ENCODE measurements around the gene ZNF398.
A peak's percentile ranks its signal among the peaks of the same experiment; 100 is the strongest.

The ZNF398 gene

DNA sequence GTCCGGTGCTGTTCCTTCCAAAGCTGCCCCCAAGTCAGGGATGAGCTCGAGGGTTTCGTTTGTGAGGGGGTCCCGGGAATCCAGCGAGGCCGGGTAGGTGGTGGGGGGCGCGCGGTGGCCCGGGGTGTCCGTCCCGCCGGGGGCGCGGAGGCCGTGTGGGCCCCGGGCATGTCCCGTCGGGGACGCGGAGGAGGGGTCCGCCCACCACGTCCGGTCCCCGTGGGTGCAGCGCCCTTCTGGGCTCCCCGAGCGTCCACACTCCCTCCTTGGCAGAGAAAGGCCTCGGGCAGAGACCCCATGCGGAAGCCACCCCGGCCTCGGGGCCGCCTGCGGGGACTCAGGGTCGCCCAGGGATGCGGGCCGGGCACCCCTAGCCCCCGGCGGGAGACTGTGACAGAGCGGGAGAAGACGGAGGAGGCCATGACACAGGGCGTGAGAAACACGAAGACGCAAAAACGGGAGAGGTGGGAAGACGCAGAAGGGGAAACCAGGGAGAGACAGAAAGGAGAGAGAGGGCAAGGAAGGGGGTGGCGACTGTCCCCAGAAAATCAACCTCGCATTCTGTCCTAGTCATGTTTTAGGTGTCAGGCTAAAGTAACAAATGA lies 20.5 kb upstream of the ZNF398 start (continued):
- TF ChIP-seq YY1 (tag by site-specific recombination; IDR thresholded peaks at IDR 0.05) (peak; percentile 77), ZNF837 (tag by site-specific recombination; IDR thresholded peaks at IDR 0.05) (no peak), ZNF76 (tag by site-specific recombination; IDR thresholded peaks at IDR 0.05; ENCODE audit: borderline replicate concordance, low read depth) (peak; percentile 68), ZNF549 (tag by site-specific recombination; IDR thresholded peaks at IDR 0.05) (no peak), MYNN (tag by site-specific recombination; IDR thresholded peaks at IDR 0.05; ENCODE audit: borderline replicate concordance) (no peak), GFI1B (tag by site-specific recombination; IDR thresholded peaks at IDR 0.05) (no peak), ZNF114 (tag by site-specific recombination; IDR thresholded peaks at IDR 0.05) (no peak), MZF1 (tag by site-specific recombination; IDR thresholded peaks at IDR 0.05; ENCODE audit: borderline replicate concordance) (no peak), ZNF555 (tag by site-specific recombination; conservative IDR thresholded peaks at IDR 0.05) (no peak), TCF7L2 (IDR thresholded peaks at IDR 0.05; ENCODE audit: borderline replicate concordance, low read depth, low read length) (no peak), ZNF146 (tag by site-specific recombination; IDR thresholded peaks at IDR 0.05) (no peak), ZNF626 (tag by site-specific recombination; IDR thresholded peaks at IDR 0.05) (no peak), ZSCAN16 (tag by site-specific recombination; IDR thresholded peaks at IDR 0.05) (no peak), ZNF121 (tag by site-specific recombination; IDR thresholded peaks at IDR 0.05) (0 out of 2 replicates have a peak, but pooled peaks have one; percentile 43), ZNF292 (tag by site-specific recombination; IDR thresholded peaks at IDR 0.05; ENCODE audit: borderline replicate concordance, low read depth) (no peak), ZNF416 (tag by site-specific recombination; IDR thresholded peaks at IDR 0.05) (no peak), ZNF670 (tag by site-specific recombination; IDR thresholded peaks at IDR 0.05; ENCODE audit: low read depth) (no peak)
- TF ChIP-seq, protein P1, sequence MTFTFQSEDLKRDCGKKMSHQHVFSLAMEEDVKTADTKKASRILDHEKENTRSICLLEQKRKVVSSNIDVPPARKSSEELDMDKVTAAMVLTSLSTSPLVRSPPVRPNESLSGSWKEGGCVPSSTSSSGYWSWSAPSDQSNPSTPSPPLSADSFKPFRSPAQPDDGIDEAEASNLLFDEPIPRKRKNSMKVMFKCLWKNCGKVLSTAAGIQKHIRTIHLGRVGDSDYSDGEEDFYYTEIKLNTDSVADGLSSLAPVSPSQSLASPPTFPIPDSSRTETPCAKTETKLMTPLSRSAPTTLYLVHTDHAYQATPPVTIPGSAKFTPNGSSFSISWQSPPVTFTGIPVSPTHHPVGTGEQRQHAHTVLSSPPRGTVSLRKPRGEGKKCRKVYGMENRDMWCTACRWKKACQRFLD (tag by site-specific recombination; IDR thresholded peaks at IDR 0.05): no peak
- TF ChIP-seq, protein P2, sequence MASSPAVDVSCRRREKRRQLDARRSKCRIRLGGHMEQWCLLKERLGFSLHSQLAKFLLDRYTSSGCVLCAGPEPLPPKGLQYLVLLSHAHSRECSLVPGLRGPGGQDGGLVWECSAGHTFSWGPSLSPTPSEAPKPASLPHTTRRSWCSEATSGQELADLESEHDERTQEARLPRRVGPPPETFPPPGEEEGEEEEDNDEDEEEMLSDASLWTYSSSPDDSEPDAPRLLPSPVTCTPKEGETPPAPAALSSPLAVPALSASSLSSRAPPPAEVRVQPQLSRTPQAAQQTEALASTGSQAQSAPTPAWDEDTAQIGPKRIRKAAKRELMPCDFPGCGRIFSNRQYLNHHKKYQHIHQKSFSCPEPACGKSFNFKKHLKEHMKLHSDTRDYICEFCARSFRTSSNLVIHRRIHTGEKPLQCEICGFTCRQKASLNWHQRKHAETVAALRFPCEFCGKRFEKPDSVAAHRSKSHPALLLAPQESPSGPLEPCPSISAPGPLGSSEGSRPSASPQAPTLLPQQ (tag by site-specific recombination; IDR thresholded peaks at IDR 0.05): peak; percentile 97
- TF ChIP-seq, protein P3, sequence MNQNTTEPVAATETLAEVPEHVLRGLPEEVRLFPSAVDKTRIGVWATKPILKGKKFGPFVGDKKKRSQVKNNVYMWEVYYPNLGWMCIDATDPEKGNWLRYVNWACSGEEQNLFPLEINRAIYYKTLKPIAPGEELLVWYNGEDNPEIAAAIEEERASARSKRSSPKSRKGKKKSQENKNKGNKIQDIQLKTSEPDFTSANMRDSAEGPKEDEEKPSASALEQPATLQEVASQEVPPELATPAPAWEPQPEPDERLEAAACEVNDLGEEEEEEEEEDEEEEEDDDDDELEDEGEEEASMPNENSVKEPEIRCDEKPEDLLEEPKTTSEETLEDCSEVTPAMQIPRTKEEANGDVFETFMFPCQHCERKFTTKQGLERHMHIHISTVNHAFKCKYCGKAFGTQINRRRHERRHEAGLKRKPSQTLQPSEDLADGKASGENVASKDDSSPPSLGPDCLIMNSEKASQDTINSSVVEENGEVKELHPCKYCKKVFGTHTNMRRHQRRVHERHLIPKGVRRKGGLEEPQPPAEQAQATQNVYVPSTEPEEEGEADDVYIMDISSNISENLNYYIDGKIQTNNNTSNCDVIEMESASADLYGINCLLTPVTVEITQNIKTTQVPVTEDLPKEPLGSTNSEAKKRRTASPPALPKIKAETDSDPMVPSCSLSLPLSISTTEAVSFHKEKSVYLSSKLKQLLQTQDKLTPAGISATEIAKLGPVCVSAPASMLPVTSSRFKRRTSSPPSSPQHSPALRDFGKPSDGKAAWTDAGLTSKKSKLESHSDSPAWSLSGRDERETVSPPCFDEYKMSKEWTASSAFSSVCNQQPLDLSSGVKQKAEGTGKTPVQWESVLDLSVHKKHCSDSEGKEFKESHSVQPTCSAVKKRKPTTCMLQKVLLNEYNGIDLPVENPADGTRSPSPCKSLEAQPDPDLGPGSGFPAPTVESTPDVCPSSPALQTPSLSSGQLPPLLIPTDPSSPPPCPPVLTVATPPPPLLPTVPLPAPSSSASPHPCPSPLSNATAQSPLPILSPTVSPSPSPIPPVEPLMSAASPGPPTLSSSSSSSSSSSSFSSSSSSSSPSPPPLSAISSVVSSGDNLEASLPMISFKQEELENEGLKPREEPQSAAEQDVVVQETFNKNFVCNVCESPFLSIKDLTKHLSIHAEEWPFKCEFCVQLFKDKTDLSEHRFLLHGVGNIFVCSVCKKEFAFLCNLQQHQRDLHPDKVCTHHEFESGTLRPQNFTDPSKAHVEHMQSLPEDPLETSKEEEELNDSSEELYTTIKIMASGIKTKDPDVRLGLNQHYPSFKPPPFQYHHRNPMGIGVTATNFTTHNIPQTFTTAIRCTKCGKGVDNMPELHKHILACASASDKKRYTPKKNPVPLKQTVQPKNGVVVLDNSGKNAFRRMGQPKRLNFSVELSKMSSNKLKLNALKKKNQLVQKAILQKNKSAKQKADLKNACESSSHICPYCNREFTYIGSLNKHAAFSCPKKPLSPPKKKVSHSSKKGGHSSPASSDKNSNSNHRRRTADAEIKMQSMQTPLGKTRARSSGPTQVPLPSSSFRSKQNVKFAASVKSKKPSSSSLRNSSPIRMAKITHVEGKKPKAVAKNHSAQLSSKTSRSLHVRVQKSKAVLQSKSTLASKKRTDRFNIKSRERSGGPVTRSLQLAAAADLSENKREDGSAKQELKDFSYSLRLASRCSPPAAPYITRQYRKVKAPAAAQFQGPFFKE (tag by site-specific recombination; IDR thresholded peaks at IDR 0.05; ENCODE audit: borderline replicate concordance): no peak
- TF ChIP-seq, protein P4, sequence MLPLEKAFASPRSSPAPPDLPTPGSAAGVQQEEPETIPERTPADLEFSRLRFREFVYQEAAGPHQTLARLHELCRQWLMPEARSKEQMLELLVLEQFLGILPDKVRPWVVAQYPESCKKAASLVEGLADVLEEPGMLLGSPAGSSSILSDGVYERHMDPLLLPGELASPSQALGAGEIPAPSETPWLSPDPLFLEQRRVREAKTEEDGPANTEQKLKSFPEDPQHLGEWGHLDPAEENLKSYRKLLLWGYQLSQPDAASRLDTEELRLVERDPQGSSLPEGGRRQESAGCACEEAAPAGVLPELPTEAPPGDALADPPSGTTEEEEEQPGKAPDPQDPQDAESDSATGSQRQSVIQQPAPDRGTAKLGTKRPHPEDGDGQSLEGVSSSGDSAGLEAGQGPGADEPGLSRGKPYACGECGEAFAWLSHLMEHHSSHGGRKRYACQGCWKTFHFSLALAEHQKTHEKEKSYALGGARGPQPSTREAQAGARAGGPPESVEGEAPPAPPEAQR (tag by site-specific recombination; IDR thresholded peaks at IDR 0.05): no peak
- TF ChIP-seq, protein P5, sequence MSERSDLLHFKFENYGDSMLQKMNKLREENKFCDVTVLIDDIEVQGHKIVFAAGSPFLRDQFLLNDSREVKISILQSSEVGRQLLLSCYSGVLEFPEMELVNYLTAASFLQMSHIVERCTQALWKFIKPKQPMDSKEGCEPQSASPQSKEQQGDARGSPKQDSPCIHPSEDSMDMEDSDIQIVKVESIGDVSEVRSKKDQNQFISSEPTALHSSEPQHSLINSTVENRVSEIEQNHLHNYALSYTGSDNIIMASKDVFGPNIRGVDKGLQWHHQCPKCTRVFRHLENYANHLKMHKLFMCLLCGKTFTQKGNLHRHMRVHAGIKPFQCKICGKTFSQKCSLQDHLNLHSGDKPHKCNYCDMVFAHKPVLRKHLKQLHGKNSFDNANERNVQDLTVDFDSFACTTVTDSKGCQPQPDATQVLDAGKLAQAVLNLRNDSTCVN (tag by site-specific recombination; optimal IDR thresholded peaks at IDR 0.05): peak; percentile 96
- TF ChIP-seq, protein P6, sequence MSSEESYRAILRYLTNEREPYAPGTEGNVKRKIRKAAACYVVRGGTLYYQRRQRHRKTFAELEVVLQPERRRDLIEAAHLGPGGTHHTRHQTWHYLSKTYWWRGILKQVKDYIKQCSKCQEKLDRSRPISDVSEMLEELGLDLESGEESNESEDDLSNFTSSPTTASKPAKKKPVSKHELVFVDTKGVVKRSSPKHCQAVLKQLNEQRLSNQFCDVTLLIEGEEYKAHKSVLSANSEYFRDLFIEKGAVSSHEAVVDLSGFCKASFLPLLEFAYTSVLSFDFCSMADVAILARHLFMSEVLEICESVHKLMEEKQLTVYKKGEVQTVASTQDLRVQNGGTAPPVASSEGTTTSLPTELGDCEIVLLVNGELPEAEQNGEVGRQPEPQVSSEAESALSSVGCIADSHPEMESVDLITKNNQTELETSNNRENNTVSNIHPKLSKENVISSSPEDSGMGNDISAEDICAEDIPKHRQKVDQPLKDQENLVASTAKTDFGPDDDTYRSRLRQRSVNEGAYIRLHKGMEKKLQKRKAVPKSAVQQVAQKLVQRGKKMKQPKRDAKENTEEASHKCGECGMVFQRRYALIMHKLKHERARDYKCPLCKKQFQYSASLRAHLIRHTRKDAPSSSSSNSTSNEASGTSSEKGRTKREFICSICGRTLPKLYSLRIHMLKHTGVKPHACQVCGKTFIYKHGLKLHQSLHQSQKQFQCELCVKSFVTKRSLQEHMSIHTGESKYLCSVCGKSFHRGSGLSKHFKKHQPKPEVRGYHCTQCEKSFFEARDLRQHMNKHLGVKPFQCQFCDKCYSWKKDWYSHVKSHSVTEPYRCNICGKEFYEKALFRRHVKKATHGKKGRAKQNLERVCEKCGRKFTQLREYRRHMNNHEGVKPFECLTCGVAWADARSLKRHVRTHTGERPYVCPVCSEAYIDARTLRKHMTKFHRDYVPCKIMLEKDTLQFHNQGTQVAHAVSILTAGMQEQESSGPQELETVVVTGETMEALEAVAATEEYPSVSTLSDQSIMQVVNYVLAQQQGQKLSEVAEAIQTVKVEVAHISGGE (tag by site-specific recombination; conservative IDR thresholded peaks at IDR 0.05; ENCODE audit: low read depth): peak; percentile 96

All from HEK293 (cell line).